K562 (cell line): ENCODE measurements around the gene PRR19. TPM values are rescaled to one million over a fixed set of nuclear protein-coding genes. Genes with fewer than 3 reads are reported as not detected.

Experiments used
- CBX8 ChIP-seq: fragments of 200-600 bp; sonication (generic); IDR thresholded peaks from 2 replicates; pipeline ENCODE4 v1.6.1; 2012; ENCODE audit warnings: borderline replicate concordance, mixed run types, low read depth, mild to moderate bottlenecking, moderate library complexity, mixed read lengths, low read length, control low read depth, inconsistent platforms; ENCODE audit not compliant: poor library complexity, severe bottlenecking; ENCODE audit errors: extremely low read depth
- GTF2A2 ChIP-seq: IDR thresholded peaks from 2 replicates; pipeline ENCODE4 v1.6.1; 2016; ENCODE audit warnings: mild to moderate bottlenecking, missing genetic modification characterization, missing compliant biosample characterization
- HNRNPLL ChIP-seq: fragments of 200-400 bp; formaldehyde crosslinking; IDR thresholded peaks from 2 replicates; pipeline ENCODE4 v1.6.1; 2017; ENCODE audit warnings: low read length, low read depth, mild to moderate bottlenecking; ENCODE audit not compliant: poor library complexity, severe bottlenecking
- HOXB6 ChIP-seq: fragments of 250-450 bp; sonication (Bioruptor Pico); IDR thresholded peaks from 2 replicates; pipeline ENCODE4 v1.5.1; 2022; ENCODE audit warnings: mild to moderate bottlenecking, borderline replicate concordance
- KAT7 ChIP-seq: sonication (generic); formaldehyde crosslinking; IDR thresholded peaks from 2 replicates; pipeline ENCODE4 v1.8.0; 2022; ENCODE audit warnings: missing genetic modification reagents, mild to moderate bottlenecking, borderline replicate concordance
- KDM5B ChIP-seq: fragments of 200-600 bp; sonication (generic); IDR thresholded peaks from 2 replicates; pipeline ENCODE4 v1.6.1; 2012; ENCODE audit warnings: low read depth, mild to moderate bottlenecking, moderate library complexity, low read length, control low read depth, inconsistent platforms; ENCODE audit not compliant: insufficient replicate concordance
- KLF16 ChIP-seq: IDR thresholded peaks from 2 replicates; pipeline ENCODE4 v1.6.1; 2016; ENCODE audit warnings: antibody characterized with exemption
- MCM2 ChIP-seq: fragments of 450-650 bp; IDR thresholded peaks from 2 replicates; pipeline ENCODE4 v1.6.1; 2017; ENCODE audit warnings: low read depth, mild to moderate bottlenecking
- MED1 ChIP-seq: sonication (generic); formaldehyde crosslinking; IDR thresholded peaks from 2 replicates; pipeline ENCODE4 v1.8.1; 2023; ENCODE audit warnings: missing genetic modification reagents, borderline replicate concordance
- NCOA6 ChIP-seq: fragments of 450-650 bp; IDR thresholded peaks from 2 replicates; pipeline ENCODE4 v1.6.1; 2017; ENCODE audit warnings: mild to moderate bottlenecking
- NFIX ChIP-seq: fragments of 250-450 bp; sonication (Bioruptor Pico); IDR thresholded peaks from 2 replicates; pipeline ENCODE4 v1.4.0; 2020; ENCODE audit warnings: low read depth, mild to moderate bottlenecking, moderate library complexity
- SIX5 ChIP-seq, 2 experiments: IDR thresholded peaks; 2 replicates each; pipeline ENCODE4 v1.6.1; 2011; ENCODE audit warnings: low read length in 2 of 2, borderline replicate concordance in 1 of 2, low read depth in 1 of 2, mild to moderate bottlenecking in 1 of 2, moderate library complexity in 1 of 2; ENCODE audit not compliant: insufficient read depth in 1 of 2
- SMARCE1 ChIP-seq: fragments of 450-650 bp; IDR thresholded peaks from 2 replicates; pipeline ENCODE4 v1.7.1; 2016; ENCODE audit warnings: mild to moderate bottlenecking
- SNAPC5 ChIP-seq: fragments of 250-450 bp; sonication (Bioruptor Pico); IDR thresholded peaks from 2 replicates; pipeline ENCODE4 v1.8.0; 2021; ENCODE audit warnings: moderate library complexity, mild to moderate bottlenecking, inconsistent platforms
- XRCC3 ChIP-seq: fragments of 450-650 bp; IDR thresholded peaks from 2 replicates; pipeline ENCODE4 v1.6.1; 2017; ENCODE audit warnings: mild to moderate bottlenecking, moderate library complexity
- ZBTB34 ChIP-seq: fragments of 250-450 bp; sonication (Bioruptor Pico); IDR thresholded peaks from 2 replicates; pipeline ENCODE4 v1.8.0; 2021; ENCODE audit warnings: mild to moderate bottlenecking, moderate library complexity
- ZFX ChIP-seq: sonication (generic); formaldehyde crosslinking; IDR thresholded peaks from 2 replicates; pipeline ENCODE4 v1.8.0; 2022; ENCODE audit warnings: mild to moderate bottlenecking, missing genetic modification reagents, moderate library complexity
- ZNF146 ChIP-seq: IDR thresholded peaks from one replicate; pipeline ENCODE4 v1.6.1; 2018; ENCODE audit warnings: missing compliant biosample characterization; ENCODE audit not compliant: unreplicated experiment
- ZNF224 ChIP-seq: sonication (generic); formaldehyde crosslinking; IDR thresholded peaks from 2 replicates; pipeline ENCODE4 v1.8.0; 2022; ENCODE audit warnings: mild to moderate bottlenecking, missing genetic modification reagents
- ZNF311 ChIP-seq: fragments of 250-450 bp; sonication (Bioruptor Pico); IDR thresholded peaks from 2 replicates; pipeline ENCODE4 v1.4.0; 2020; ENCODE audit warnings: mild to moderate bottlenecking, moderate library complexity
- ZNF444 ChIP-seq: fragments of 250-450 bp; sonication (Bioruptor Pico); IDR thresholded peaks from 2 replicates; pipeline ENCODE4 v1.4.0; 2020; ENCODE audit warnings: mild to moderate bottlenecking, moderate library complexity
- polyA plus RNA-seq, 8 experiments: library from polyadenylated mRNA; depleted of rRNA in 4 of 8; stranded (reverse) in 5 of 8; unstranded in 3 of 8; fragments of >200 nt; fragmentation: Nextera tagmentation in 2 of 8; fragmentation: Illumina TruSeq in 1 of 8; extraction: Ambion mirVana in 2 of 8; extraction: Trizol in 1 of 8; gene quantifications; 2 replicates each; pipeline versions ENCODE4 v1.2.1 to v1.2.3, GENCODE V29; 2011 to 2014; ENCODE audit warnings: inconsistent platforms in 1 of 8, missing spikeins in 1 of 8
- total RNA-seq, 7 experiments: library from RNA; depleted of rRNA in 6 of 7; stranded (reverse); fragments of >200 nt in 6 of 7; fragmentation: Illumina TruSeq in 2 of 7; extraction: Trizol in 2 of 7; gene quantifications; 2 replicates each; pipeline versions ENCODE4 v1.2.1 to v1.2.3, GENCODE V29; 2011 to 2021; ENCODE audit warnings: low replicate concordance in 1 of 7
- TF ChIP-seq, protein P1 (sequence below): sonication (generic); formaldehyde crosslinking; IDR thresholded peaks from 2 replicates; pipeline ENCODE4 v1.8.0; 2023; ENCODE audit warnings: mild to moderate bottlenecking, missing genetic modification reagents
- TF ChIP-seq, protein P2 (sequence below): fragments of 250-450 bp; sonication (Bioruptor Pico); IDR thresholded peaks from 2 replicates; pipeline ENCODE4 v1.8.0; 2021; ENCODE audit warnings: moderate library complexity, mild to moderate bottlenecking, inconsistent platforms
- TF ChIP-seq, protein P3 (sequence below): sonication (generic); formaldehyde crosslinking; IDR thresholded peaks from 2 replicates; pipeline ENCODE4 v1.8.1; 2023; ENCODE audit warnings: mild to moderate bottlenecking, missing genetic modification reagents

The PRR19 gene
- total and polyA plus RNA-seq, 9 of the 15 experiments (the other 6 are each of a cell fraction or from before 2014, with no cell fraction given) = 0.10 to 1.6 (median 0.54) TPM

- TF ChIP-seq, protein P1, sequence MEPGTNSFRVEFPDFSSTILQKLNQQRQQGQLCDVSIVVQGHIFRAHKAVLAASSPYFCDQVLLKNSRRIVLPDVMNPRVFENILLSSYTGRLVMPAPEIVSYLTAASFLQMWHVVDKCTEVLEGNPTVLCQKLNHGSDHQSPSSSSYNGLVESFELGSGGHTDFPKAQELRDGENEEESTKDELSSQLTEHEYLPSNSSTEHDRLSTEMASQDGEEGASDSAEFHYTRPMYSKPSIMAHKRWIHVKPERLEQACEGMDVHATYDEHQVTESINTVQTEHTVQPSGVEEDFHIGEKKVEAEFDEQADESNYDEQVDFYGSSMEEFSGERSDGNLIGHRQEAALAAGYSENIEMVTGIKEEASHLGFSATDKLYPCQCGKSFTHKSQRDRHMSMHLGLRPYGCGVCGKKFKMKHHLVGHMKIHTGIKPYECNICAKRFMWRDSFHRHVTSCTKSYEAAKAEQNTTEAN = no peak
- peak; percentile 77 for TF ChIP-seq ZFX (CRISPR knock-in tag)
- no peak for TF ChIP-seq XRCC3
- no peak for TF ChIP-seq ZNF311
- TF ChIP-seq KDM5B = no peak
- no peak for TF ChIP-seq SMARCE1
- no peak for TF ChIP-seq MED1
- TF ChIP-seq MCM2 = no peak
- no peak for TF ChIP-seq ZBTB34 (CRISPR knock-in tag)
- no peak for TF ChIP-seq NCOA6
- TF ChIP-seq, protein P2, sequence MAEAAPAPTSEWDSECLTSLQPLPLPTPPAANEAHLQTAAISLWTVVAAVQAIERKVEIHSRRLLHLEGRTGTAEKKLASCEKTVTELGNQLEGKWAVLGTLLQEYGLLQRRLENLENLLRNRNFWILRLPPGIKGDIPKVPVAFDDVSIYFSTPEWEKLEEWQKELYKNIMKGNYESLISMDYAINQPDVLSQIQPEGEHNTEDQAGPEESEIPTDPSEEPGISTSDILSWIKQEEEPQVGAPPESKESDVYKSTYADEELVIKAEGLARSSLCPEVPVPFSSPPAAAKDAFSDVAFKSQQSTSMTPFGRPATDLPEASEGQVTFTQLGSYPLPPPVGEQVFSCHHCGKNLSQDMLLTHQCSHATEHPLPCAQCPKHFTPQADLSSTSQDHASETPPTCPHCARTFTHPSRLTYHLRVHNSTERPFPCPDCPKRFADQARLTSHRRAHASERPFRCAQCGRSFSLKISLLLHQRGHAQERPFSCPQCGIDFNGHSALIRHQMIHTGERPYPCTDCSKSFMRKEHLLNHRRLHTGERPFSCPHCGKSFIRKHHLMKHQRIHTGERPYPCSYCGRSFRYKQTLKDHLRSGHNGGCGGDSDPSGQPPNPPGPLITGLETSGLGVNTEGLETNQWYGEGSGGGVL (CRISPR knock-in tag) = no peak
- peak; percentile 81 for TF ChIP-seq HNRNPLL
- no peak for TF ChIP-seq GTF2A2 (tag)
- TF ChIP-seq, protein P3, sequence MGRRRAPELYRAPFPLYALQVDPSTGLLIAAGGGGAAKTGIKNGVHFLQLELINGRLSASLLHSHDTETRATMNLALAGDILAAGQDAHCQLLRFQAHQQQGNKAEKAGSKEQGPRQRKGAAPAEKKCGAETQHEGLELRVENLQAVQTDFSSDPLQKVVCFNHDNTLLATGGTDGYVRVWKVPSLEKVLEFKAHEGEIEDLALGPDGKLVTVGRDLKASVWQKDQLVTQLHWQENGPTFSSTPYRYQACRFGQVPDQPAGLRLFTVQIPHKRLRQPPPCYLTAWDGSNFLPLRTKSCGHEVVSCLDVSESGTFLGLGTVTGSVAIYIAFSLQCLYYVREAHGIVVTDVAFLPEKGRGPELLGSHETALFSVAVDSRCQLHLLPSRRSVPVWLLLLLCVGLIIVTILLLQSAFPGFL = no peak
- TF ChIP-seq ZNF146 (CRISPR knock-in tag) = no peak
- no peak for TF ChIP-seq SIX5 (IDR thresholded peaks at IDR 0.05; ENCODE audit: borderline replicate concordance in 1 of 2, insufficient read depth in 1 of 2, low read depth in 1 of 2, low read length in 2 of 2)
- no peak for TF ChIP-seq CBX8
- no peak for TF ChIP-seq SNAPC5
- no peak for TF ChIP-seq KAT7 (CRISPR knock-in tag)
- TF ChIP-seq NFIX (CRISPR knock-in tag) = no peak
- no peak for TF ChIP-seq ZNF444 (CRISPR knock-in tag)
- peak; percentile 48; the same call in 1 of the 2 replicates for TF ChIP-seq KLF16
- no peak for TF ChIP-seq HOXB6 (CRISPR knock-in tag)
- TF ChIP-seq ZNF224 (CRISPR knock-in tag) = no peak
Observed at GRCh38 chr19:42325308-42325895, 23.5 kb downstream of the PRR19 start, which contains the start of gene MEGF8 (continued).
